Activated CD4-positive, CD25-positive, alpha-beta regulatory T cell treated with anti-CD3 and anti-CD28 coated beads, Interleukin-2, amount 50 U/mL, for 16 hours (primary cell): Measurements from ENCODE around the gene ASMTL.
"Not testable (repeated sequence)": the region's sequence is repeated elsewhere in the genome, so short reads cannot be mapped to it uniquely, and the experiment has no call there.

ENCODE experiments used
- DNase-seq: peaks from one replicate; pipeline ENCODE4 v3.0.0-alpha.2; 2020; ENCODE audit warnings: low read depth, low spot score

ASMTL gene

DNA sequence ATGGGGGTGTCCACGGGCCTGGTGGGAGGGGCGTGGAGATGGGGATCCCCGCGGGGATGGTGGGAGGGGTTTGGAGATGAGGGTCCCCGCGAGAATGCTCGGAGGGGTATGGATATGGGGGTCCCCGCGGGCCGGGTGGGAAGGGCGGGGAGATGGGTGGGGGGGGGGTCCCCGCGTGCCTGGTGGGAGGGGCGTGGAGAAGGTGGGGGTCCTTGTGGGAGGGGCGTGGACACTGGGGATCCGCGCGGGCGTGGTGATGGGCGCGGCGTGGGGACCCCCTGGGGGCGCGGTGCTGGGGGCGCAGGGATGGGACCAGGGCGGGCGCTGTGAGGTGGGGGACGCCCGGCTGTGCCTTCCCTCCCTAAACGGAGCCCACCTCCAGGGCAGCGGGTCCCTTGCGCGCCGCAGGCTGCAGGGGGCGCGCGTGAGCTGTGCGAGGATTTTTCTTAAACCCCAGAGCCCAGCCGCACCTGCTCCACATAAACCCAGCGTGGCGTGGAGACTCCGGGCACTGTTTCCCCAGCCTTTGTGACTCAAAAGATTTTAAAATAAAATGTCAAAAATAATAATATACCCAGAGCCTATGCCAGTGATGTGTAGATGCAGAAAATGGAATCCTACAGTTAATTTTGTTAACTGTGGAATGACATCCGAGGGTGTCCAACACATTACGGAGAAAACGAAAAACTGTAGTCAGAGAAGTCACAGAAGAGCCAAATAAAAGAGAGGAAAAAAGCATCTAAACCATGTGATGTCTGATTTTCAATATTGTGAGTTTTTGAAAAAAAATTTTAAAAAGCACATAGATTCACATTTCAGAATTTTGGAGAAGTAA, 1.5 kb upstream of the ASMTL start:
- DNase-seq, result peak; percentile 81

- peak; percentile 58 for DNase-seq
Observed at GRCh38 chrX:1453395-1453783, 680 bp upstream of the ASMTL start.

- DNase-seq, result no peak
Observed at GRCh38 chrX:1451661-1452515, 821 bp downstream of the ASMTL start.

GRCh38 chrX:1451251-1451660, 1.5 kb downstream of the ASMTL start:
- DNase-seq, result no peak

- no peak for DNase-seq
Observed at GRCh38 chrX:1450361-1451161, 2.1 kb downstream of the ASMTL start.

- no peak for DNase-seq
Observed at GRCh38 chrX:1449823-1450149, 2.9 kb downstream of the ASMTL start.

GRCh38 chrX:1449036-1449822, 3.5 kb downstream of the ASMTL start:
- DNase-seq, result no peak

DNA sequence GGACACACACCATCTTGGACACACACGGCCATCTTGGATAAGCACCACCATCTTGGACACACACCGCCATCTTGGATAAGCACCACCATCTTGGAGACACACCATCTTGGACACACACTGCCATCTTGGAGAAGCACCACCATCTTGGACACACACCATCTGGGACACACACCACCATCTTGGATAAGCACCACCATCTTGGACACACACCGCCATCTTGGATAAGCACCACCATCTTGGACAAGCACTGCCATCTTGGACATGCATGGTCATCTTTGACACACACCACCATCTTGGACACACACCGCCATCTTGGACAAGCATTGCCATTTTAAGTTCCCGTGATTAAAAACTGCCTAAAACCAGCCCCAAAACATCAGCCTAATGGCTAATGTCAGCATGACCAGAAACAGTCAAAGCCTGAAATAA, 4.1 kb downstream of the ASMTL start:
- not testable (repeated sequence) for DNase-seq

- DNase-seq, result not testable (repeated sequence)
Observed at GRCh38 chrX:1447969-1448572, 4.6 kb downstream of the ASMTL start.

- DNase-seq, result not testable (repeated sequence)
Observed at GRCh38 chrX:1446984-1447968, 5.4 kb downstream of the ASMTL start.

DNA sequence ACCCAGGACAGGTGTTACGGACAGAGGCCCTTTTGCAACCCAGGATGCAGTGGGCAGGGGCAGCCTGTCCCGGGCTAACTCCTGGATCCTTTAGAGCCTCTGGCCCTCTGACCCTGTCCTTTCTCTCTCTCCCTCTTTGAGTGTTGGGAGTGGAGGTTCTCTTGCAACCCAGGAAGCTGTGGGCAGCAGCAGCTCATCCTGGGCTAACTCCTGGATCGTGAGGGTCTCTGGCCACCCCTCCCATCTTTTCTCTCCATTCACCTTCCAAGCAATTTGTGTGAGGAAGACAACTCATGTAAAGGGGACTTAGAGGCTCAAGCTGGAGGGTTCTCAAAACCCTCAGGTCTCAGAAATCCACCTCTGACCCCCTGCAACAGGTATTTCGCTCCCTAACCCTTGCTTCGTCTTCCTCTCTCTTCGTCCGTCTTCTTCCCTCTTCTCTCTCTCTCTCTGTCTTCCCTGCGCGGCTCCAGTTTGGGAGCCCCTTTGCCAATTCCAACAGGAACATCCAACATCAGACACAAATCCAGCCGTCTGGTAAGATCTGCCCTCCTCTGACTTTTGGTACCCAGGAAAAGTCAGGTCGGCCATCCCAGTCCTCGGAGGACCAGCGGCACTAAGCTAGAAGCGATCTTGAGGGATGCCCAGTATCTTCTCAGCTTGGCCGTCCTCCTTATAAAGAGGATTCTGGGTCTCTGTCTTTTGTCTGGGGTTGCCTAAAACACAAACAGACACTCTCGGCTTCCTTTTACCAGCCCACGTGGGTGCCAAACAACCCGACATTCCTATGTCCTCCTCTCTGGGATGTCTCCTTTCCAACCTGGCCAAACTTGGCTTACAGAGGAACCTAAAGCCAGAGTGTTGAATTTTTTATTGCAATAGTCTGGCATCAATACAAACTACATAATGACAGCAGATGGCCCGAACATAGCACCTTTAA, 7.9 kb downstream of the ASMTL start:
- DNase-seq, result no peak

GRCh38 chrX:1443496-1444075, 9.1 kb downstream of the ASMTL start:
- no peak for DNase-seq

DNA sequence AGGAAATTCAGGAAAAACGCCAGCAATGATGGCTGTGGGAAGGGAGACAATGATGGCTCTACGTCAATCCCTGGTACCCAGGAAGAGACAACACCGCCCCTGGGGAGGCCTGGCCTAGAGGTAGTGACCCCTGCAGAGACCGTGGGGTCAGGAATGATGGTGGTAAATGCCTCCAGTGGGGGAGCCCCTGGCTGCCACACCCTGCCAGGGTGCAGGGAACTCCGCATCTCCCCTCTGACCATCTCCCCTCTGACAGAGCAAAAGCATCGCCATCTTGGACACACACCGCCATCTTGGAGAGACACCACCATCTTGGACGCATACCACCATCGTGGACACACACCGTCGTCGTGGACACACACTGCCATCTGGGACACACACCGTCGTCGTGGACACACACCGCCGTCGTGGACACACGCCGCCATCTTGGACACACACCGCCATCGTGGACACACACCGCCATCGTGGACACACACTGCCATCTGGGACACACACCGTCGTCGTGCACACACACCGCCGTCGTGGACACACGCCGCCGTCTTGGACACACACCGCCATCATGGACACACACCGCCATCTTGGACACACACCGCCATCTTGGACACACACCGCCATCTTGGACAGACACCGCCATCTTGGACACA, 9.9 kb downstream of the ASMTL start:
- no peak for DNase-seq

- no peak for DNase-seq
Observed at GRCh38 chrX:1442016-1442665, 10.6 kb downstream of the ASMTL start.

DNA sequence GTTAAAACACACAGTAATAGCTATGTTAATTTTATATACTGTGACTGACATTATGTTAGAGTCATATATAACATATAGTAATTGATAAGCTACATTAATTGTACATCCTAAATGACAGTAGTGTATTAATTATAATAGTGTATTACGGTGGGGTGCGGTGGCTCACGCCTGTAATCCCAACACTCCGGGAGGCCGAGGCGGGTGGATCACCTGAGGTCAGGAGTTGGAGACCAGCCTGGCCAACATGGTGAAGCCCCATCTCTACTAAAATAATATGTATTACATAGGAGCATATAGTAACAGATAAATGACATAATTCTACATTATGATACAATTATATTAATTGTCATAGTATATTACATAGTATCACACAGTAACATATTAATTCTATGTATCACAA, 12.2 kb downstream of the ASMTL start:
- DNase-seq, result no peak

GRCh38 chrX:1435241-1435895, 17.3 kb downstream of the ASMTL start:
- no peak for DNase-seq

DNA sequence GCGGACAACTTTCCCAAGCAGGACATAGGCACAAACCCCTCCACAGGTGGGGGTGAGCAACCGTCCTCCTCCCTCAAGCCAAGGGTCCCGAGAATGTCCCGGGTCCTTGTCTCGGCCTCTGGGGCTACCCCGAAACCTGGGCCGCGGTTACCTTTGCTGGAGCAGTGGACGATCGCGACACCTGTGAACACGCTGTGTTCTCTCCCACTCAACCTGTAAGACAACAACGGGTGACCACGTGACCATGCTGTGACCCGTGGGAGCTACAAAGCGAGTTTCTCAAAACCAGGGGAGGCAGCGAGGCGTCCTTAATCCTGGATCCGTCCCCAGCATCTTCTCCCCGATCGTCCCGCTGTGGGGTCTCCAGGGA, 17.9 kb downstream of the ASMTL start:
- no peak for DNase-seq
